Activated naive CD8-positive, alpha-beta T cell treated with anti-CD3 and anti-CD28 coated beads, Interleukin-2, amount 10 ng/mL, durations not matched to agents 7 days and 5 days (primary cell): Measurements from ENCODE around the gene CNOT4. TPM values are rescaled to one million over a fixed set of nuclear protein-coding genes. Genes with fewer than 3 reads are reported as not detected.

Experiments used
- ATAC-seq: fragments of 150-1000 bp; cut with Tn5 transposase; one replicate; pipeline ENCODE4 v1.10.0; 2021; ENCODE audit warnings: low read depth, moderate library complexity
- POLR2A ChIA-PET: fragments of 350-600 bp; sonication (Branson Sonifier 250); formaldehyde crosslinking; loops from one replicate; lab custom pipeline; 2021; ENCODE audit warnings: antibody characterized with exemption; lab: Charles Lee
- DNase-seq: peaks from one replicate; pipeline ENCODE4 v3.0.0; 2021
- H3K27ac Mint-ChIP-seq: one replicate; pipeline ENCODE4 v1.8.0; 2022; ENCODE audit warnings: mild to moderate bottlenecking, mixed read lengths
- H3K27me3 Mint-ChIP-seq: one replicate; pipeline ENCODE4 v1.8.0; 2022; ENCODE audit warnings: mild to moderate bottlenecking, moderate library complexity, mixed read lengths
- H3K36me3 Mint-ChIP-seq: one replicate; pipeline ENCODE4 v1.8.0; 2021; ENCODE audit warnings: mild to moderate bottlenecking, mixed read lengths
- H3K4me1 Mint-ChIP-seq: one replicate; pipeline ENCODE4 v1.8.0; 2021; ENCODE audit warnings: mixed read lengths
- H3K4me3 Mint-ChIP-seq: one replicate; pipeline ENCODE4 v1.8.0; 2022; ENCODE audit warnings: mild to moderate bottlenecking, moderate library complexity, mixed read lengths
- H3K9me3 Mint-ChIP-seq: one replicate; pipeline ENCODE4 v1.8.0; 2021; ENCODE audit warnings: mixed read lengths
- total RNA-seq, 2 experiments: library from RNA; stranded (reverse); gene quantifications; one replicate each; pipeline ENCODE4 v1.2.3, GENCODE V29; 2021

CNOT4 gene
- total RNA-seq, 2 experiments from 2014 or later = 24.4 to 25.8 TPM

DNA sequence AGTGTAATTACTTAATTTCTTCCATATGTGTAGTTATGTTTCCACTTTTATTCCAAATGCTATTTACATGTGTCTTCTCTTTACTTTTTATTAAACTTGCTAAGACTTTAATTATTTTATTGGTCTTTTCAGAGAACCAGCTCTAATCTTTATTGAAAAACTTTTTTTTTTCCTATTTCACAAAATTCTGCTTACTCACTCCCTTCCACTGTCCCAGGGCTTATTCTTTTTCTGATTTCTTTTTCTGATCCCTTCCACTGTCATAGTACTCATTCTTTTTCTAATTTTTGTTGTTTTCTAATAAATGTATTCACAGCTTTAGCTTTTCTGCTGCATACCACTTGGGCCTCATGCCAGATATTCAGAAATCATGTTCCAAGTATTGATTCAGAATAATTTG, 82.7 kb downstream of the CNOT4 start:
- H3K27me3 Mint-ChIP-seq = no peaks in the 10 kb centered on the region
- DNase-seq (no peak), ATAC-seq (no peak)
- H3K36me3 Mint-ChIP-seq = peaks cover 29% of the 10 kb centered on the region
- H3K27ac Mint-ChIP-seq = no peak overlapping the region
- H3K9me3 Mint-ChIP-seq = peaks cover 2% of the 10 kb centered on the region
- H3K4me1 Mint-ChIP-seq = peaks cover 17% of the 10 kb centered on the region
- POLR2A ChIA-PET = no interaction called here
- no peak overlapping the region for H3K4me3 Mint-ChIP-seq

DNA sequence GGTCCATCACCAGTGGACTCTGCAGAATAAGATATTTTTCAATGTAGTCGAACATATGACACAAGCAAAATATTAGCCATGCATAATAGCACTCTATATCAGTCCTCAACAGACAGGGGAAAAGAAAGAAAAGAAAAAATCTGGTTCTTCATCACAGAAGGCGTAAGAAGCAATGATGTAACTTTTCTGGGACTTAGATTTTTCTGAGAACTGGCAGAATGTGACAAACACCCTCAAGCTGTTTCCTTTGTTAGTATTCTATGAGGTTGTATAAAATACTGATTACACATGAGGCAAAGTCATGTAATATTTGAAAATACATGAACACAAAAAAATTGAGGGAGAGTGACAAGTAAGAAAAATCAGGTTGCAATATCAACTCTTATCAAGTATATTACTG, 84.9 kb downstream of the CNOT4 start:
- Mint-ChIP-seq H3K9me3 (peaks cover 2% of the 10 kb centered on the region), H3K36me3 (peaks cover 26% of the 10 kb centered on the region), H3K4me1 (peaks cover 15% of the 10 kb centered on the region), H3K27me3 (no peaks in the 10 kb centered on the region), H3K27ac (no peak overlapping the region), H3K4me3 (no peak overlapping the region)
- ATAC-seq (no peak), DNase-seq (no peak)
- POLR2A ChIA-PET = no interaction called here

DNA sequence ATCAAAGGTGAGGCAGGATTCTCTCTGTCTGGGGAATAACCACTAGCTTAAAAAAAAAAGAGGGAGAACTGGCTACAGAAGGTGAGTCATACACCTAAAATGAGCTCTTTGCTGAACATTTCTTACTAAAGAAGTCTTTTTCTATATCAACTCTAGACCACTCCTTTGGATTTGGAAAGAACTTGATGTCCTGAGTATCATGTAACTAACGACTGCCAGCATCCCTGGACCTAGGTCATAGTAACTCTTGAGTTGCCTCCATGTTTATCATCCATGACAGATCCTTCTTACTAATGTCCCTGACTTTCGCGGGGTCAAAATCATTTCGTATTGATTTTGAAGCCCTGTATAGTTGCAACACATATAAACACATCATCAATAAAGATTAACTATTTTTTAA, 89.1 kb downstream of the CNOT4 start:
- Mint-ChIP-seq H3K27ac (no peak overlapping the region), H3K9me3 (no peaks in the 10 kb centered on the region), H3K4me3 (no peak overlapping the region), H3K36me3 (peaks cover 12% of the 10 kb centered on the region), H3K27me3 (no peaks in the 10 kb centered on the region), H3K4me1 (peaks cover 8% of the 10 kb centered on the region)
- no peak for DNase-seq
- no peak for ATAC-seq
- POLR2A ChIA-PET = no interaction called here

DNA sequence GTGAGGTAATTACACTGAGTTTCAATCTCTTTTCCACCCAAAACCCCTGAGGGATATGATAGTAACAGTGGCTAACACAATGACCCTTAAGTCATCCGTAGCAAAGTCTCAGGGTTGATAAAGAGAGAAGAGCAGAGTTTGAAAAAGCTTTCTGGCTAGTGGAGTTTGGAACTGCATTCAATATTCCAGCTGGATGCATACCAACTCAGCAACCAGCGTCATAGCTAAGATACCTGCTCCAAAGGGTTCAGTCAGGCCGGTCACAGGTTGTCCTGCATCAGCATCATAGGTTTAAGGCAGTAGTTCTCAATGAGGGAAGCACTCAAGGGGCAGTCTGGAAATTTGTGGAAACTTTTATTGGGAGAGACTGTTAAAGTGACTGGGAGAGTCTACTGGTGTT, 93.5 kb downstream of the CNOT4 start:
- ATAC-seq = no peak
- H3K9me3 Mint-ChIP-seq = no peaks in the 10 kb centered on the region
- DNase-seq = no peak
- H3K27ac Mint-ChIP-seq = no peak overlapping the region
- no peak overlapping the region for H3K4me3 Mint-ChIP-seq
- H3K27me3 Mint-ChIP-seq = no peaks in the 10 kb centered on the region
- peaks cover 3% of the 10 kb centered on the region for H3K4me1 Mint-ChIP-seq
- H3K36me3 Mint-ChIP-seq = peaks cover 11% of the 10 kb centered on the region
- POLR2A ChIA-PET = no interaction called here

DNA sequence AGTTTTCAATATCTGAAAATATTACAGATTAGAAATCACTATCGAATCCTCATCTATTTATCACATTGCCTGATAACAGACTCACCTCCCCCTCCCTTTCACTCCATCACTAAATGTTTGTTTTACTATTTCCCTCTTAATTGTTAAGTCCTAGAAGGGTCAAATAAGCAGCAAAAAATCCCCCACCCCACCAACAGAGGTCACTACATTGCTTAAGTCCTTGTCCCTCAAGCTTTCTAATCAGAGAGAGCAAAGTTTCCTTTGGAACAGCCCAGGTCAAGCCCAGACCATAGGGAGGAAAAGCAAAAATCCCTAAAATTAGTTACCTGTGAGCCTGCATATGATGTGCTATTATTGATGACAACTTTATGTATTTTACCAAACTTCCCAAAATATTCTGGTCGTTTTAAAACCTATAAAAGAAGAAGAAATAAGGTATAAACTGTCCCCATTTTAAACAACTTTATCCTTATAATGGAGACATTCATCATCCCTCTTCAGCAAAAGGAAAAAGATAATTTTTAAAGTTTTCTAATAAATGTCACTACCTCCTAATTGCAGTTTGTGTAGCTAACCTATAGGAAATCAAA, 95.0 kb downstream of the CNOT4 start:
- H3K36me3 Mint-ChIP-seq = peaks cover 11% of the 10 kb centered on the region

DNA sequence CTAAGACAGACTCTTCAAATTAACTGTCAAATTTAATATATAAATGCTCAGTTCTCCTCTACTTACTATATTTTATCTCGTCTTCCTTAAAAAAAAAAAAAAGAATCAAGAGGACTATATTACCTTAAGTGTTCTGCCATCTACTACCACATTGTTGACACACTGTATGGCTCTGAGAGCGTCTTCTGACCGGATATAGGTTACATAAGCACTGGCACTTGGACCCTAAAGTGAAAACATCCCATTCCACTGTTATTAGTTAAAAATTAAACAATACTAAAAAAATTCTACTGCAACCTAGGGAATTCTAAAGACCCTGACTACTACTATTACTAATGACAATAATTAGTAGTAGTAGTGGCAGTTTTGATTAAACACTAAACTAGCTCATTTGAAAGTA, 95.7 kb downstream of the CNOT4 start:
- no peak for ATAC-seq

More for the DNA sequence above, 95.0 kb downstream of the CNOT4 start:
- POLR2A ChIA-PET = no interaction called here
- peaks cover 3% of the 10 kb centered on the region for H3K4me1 Mint-ChIP-seq
- H3K4me3 Mint-ChIP-seq = no peak overlapping the region
- no peaks in the 10 kb centered on the region for H3K27me3 Mint-ChIP-seq
- no peak overlapping the region for H3K27ac Mint-ChIP-seq
- ATAC-seq (no peak), DNase-seq (no peak)
- no peaks in the 10 kb centered on the region for H3K9me3 Mint-ChIP-seq

DNA sequence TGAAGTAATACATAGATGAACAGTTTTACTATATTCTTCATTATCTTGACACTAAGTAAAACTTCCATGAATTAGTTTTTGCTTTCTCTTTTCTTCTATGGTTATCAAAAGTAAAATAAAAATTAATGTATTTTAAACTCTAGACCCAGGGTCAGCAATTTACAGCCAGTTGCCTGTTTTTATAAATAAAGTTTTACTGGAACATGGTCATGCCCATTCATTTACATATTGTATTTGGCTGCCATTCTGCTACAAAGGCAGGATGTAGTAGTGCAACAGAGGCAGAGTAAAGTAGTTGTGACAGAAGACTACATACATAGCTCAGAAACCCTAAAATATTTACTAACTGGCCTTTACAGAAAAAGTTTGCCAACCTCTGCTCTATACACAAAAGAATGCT, 98.8 kb downstream of the CNOT4 start:
- Mint-ChIP-seq H3K9me3 (no peaks in the 10 kb centered on the region), H3K27ac (no peak overlapping the region), H3K4me1 (peaks cover 8% of the 10 kb centered on the region), H3K27me3 (no peaks in the 10 kb centered on the region), H3K36me3 (peaks cover 24% of the 10 kb centered on the region), H3K4me3 (no peak overlapping the region)
- no peak for ATAC-seq
- DNase-seq = no peak
- POLR2A ChIA-PET = no interaction called here

More for the DNA sequence above, 95.7 kb downstream of the CNOT4 start:
- H3K27ac Mint-ChIP-seq = no peak overlapping the region
- H3K27me3 Mint-ChIP-seq = no peaks in the 10 kb centered on the region
- peaks cover 11% of the 10 kb centered on the region for H3K36me3 Mint-ChIP-seq
- H3K4me3 Mint-ChIP-seq = no peak overlapping the region
- H3K9me3 Mint-ChIP-seq = no peaks in the 10 kb centered on the region
- POLR2A ChIA-PET = no interaction called here
- H3K4me1 Mint-ChIP-seq = peaks cover 3% of the 10 kb centered on the region
- no peak for DNase-seq

DNA sequence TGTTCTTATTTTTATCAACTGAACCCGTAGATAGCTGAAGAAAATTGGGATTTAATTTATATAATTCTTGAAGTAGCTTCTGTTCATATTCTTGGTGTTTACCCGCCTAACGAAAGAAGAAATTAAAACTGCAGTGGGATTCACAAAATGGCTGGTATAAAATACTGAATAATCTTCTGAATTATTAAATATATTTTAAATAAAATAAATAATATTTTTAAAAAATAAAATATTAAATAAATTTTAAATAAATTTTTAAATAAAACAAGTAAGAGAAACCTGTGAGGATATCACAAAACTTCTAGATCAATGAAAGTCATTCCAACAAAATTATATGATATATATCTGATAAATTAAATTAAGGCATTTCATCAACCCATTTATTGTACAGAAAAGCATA, 99.4 kb downstream of the CNOT4 start:
- POLR2A ChIA-PET = no interaction called here

DNA sequence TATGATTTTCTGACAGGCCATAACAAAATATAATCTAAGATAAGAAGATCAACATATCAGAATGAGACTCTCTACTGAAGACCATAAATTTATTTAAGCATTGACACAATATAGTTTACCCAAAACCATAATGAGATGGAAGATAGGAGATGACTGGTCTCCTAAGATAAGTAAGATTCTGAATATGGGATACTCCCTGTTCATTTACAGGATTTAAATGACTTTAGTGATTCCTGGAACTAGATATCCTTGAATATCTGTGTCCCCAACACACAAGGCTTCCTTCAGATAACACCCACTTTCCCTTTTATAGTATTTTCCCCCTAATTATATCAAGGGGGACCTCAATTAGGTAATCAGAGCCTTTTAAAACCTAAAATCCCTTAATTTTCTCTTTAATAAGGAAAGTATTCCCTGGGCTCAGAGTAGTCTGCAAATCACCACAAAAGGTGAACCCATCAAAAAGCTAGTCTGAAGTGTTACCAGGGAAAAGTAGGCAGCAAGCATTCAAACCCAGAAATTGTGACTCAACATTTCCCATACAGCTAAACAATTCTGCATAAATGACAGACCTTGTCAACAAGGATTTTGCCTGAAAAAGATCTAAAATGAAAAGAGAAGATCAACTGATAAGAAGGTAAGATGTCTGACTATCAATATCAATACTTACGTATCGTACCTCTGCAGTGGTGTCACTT, 99.9 kb downstream of the CNOT4 start:
- Mint-ChIP-seq H3K4me3 (no peak overlapping the region), H3K27ac (no peak overlapping the region), H3K27me3 (no peaks in the 10 kb centered on the region), H3K9me3 (no peaks in the 10 kb centered on the region), H3K36me3 (peaks cover 23% of the 10 kb centered on the region), H3K4me1 (peaks cover 5% of the 10 kb centered on the region)
- ATAC-seq (no peak), DNase-seq (no peak)
- POLR2A ChIA-PET = no interaction called here

More for the DNA sequence above, 99.4 kb downstream of the CNOT4 start:
- Mint-ChIP-seq H3K27ac (no peak overlapping the region), H3K4me1 (peaks cover 6% of the 10 kb centered on the region), H3K27me3 (no peaks in the 10 kb centered on the region), H3K36me3 (peaks cover 23% of the 10 kb centered on the region), H3K4me3 (no peak overlapping the region), H3K9me3 (no peaks in the 10 kb centered on the region)
- DNase-seq = no peak
- ATAC-seq = no peak

DNA sequence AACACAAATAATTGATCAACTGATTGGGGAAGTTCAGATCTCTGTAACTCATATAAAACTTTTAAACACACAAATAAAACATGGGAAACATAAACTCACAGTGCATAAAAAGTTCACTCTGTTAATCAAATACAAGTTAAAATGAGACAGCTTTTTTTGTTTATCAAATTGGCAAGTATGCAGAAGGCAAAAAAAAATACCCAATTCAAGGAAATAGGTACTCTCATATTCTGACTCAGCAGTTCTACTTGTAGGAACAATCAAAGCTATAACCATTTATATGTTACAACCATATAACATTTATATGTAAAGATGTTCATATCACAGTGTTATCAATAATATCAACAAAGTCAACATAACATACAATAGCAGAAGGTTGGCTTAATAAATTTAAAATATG, 102.0 kb downstream of the CNOT4 start:
- no peak for ATAC-seq

DNA sequence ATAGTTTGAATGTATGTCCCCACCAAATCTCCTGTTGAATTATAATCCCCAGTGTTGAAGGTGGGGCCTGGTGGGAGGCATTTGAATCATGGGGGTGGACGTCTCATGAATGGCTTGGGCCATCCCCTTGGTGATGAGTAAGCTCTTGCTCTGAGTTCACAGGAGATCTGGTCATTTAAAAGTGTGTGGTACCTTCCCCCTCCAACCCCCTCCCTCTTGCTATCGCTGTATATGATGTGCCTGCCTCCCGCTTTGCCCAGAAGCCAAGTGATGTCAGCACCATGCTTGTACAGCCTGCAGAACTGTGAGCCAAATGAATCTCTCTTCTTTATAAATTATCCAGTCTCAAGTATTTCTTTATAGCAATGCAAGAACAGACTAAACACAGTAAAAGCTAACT, 103.0 kb downstream of the CNOT4 start:
- POLR2A ChIA-PET = no interaction called here
- H3K27me3 Mint-ChIP-seq = no peaks in the 10 kb centered on the region
- ATAC-seq = no peak

More for the DNA sequence above, 102.0 kb downstream of the CNOT4 start:
- H3K4me3 Mint-ChIP-seq = no peak overlapping the region
- H3K4me1 Mint-ChIP-seq = peaks cover 5% of the 10 kb centered on the region
- no peaks in the 10 kb centered on the region for H3K9me3 Mint-ChIP-seq
- POLR2A ChIA-PET = no interaction called here
- no peak for DNase-seq
- no peak overlapping the region for H3K27ac Mint-ChIP-seq
- peaks cover 18% of the 10 kb centered on the region for H3K36me3 Mint-ChIP-seq
- no peaks in the 10 kb centered on the region for H3K27me3 Mint-ChIP-seq

DNA sequence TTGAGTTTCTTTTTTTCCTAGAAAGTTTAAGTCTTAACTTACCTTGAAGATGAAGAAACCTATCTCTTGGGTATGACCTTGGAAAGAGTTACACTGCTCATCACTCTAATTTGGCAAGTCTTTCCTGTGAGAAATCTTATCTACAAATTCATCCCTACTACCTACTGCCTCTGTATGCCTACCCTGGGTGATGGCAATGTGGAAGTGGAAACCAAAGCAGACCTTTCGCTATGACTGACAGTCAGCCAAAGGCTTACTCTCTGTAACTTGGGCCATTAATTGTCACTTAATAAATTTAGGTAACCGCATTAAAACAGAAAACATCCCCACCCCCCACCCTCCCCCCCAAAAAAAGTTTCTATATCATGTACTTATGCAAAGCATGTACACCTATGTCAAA, 103.9 kb downstream of the CNOT4 start:
- DNase-seq (no peak), ATAC-seq (no peak)
- Mint-ChIP-seq H3K36me3 (peaks cover 19% of the 10 kb centered on the region), H3K4me3 (no peak overlapping the region), H3K27ac (no peak overlapping the region), H3K27me3 (no peaks in the 10 kb centered on the region), H3K4me1 (peaks cover 5% of the 10 kb centered on the region), H3K9me3 (no peaks in the 10 kb centered on the region)
- POLR2A ChIA-PET = no interaction called here

More for the DNA sequence above, 103.0 kb downstream of the CNOT4 start:
- Mint-ChIP-seq H3K27ac (no peak overlapping the region), H3K4me1 (peaks cover 5% of the 10 kb centered on the region), H3K4me3 (no peak overlapping the region), H3K36me3 (peaks cover 16% of the 10 kb centered on the region), H3K9me3 (no peaks in the 10 kb centered on the region)
- no peak for DNase-seq

DNA sequence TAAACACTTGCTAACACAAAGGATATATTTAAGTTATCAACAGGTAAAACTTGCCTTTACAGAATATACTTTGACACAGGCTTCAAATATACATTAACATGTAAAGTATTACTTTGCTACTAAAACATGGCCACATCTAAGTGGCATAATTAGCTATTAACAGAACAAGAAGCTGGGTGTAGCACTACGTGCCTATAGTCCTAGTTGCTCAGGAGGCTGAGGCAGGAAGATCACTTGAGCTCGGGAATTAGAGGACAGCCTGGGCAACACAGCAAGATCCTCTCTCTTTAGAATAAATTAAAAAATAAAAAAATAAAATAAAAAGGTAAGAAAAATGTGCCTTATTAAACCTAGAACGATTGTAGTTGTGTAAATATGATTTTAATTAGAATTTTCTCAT, 106.6 kb downstream of the CNOT4 start:
- H3K4me3 Mint-ChIP-seq = no peak overlapping the region
- DNase-seq = no peak
- H3K27ac Mint-ChIP-seq = no peak overlapping the region
- no peaks in the 10 kb centered on the region for H3K27me3 Mint-ChIP-seq
- ATAC-seq = no peak
- H3K4me1 Mint-ChIP-seq = no peaks in the 10 kb centered on the region
- no peaks in the 10 kb centered on the region for H3K9me3 Mint-ChIP-seq
- peaks cover 13% of the 10 kb centered on the region for H3K36me3 Mint-ChIP-seq
- POLR2A ChIA-PET = no interaction called here

DNA sequence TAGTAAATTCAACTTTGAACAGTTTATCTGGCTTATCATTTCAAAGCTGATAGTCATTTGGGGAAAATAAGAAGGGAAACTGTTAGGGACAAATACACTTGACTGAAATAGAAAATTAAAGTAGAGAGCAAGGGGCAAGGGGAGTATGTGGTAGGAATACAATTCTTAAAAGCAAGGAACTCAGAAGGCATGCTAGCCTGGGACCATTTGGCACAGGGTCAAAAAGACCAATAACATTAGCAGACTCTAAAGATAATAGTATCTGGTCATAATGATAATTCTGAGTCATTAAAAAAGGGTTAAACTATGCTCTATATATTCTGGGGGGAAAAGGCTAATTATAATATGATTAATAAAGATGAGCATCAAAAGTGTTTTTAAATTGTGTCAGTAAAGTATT, 112.2 kb downstream of the CNOT4 start:
- Mint-ChIP-seq H3K27me3 (no peaks in the 10 kb centered on the region), H3K27ac (no peak overlapping the region), H3K4me1 (no peaks in the 10 kb centered on the region), H3K36me3 (peaks cover 21% of the 10 kb centered on the region), H3K9me3 (no peaks in the 10 kb centered on the region), H3K4me3 (no peak overlapping the region)
- POLR2A ChIA-PET = no interaction called here
- ATAC-seq (no peak), DNase-seq (no peak)
